ENCODE results near the gene LRRC56.

The LRRC56 gene

GRCh38 chr11:541433-541885 is 4.1 kb downstream of the LRRC56 start:
- no peak for DNase-seq

GRCh38 chr11:544817-545166 is 7.5 kb downstream of the LRRC56 start:
- DNase-seq = no peak

GRCh38 chr11:545171-545570 is 7.8 kb downstream of the LRRC56 start:
- no peak for DNase-seq

GRCh38 chr11:548700-549603 is 11.6 kb downstream of the LRRC56 start:
- DNase-seq = no peak

GRCh38 chr11:550021-550745 is 12.9 kb downstream of the LRRC56 start:
- no peak for DNase-seq

GRCh38 chr11:550746-551085 is 13.4 kb downstream of the LRRC56 start:
- DNase-seq = no peak

GRCh38 chr11:551131-551530 is 13.8 kb downstream of the LRRC56 start:
- DNase-seq = no peak

GRCh38 chr11:551596-551995 is 14.3 kb downstream of the LRRC56 start:
- no peak for DNase-seq

GRCh38 chr11:553083-553987 is 16.0 kb downstream of the LRRC56 start:
- DNase-seq = no peak

- no peak for DNase-seq
Measured at GRCh38 chr11:553988-554340, 16.6 kb downstream of the LRRC56 start.

GRCh38 chr11:554428-555226 is 17.3 kb downstream of the LRRC56 start:
- no peak for DNase-seq

- DNase-seq = no peak
Measured at GRCh38 chr11:555227-555779, 18.0 kb downstream of the LRRC56 start.

- DNase-seq = no peak
Measured at GRCh38 chr11:555780-556661, 18.7 kb downstream of the LRRC56 start.

GRCh38 chr11:556662-557256 is 19.4 kb downstream of the LRRC56 start:
- no peak for DNase-seq

GRCh38 chr11:557328-558132 is 20.2 kb downstream of the LRRC56 start:
- no peak for DNase-seq

- no peak for DNase-seq
Measured at GRCh38 chr11:558503-558902, 21.2 kb downstream of the LRRC56 start.

- no peak for DNase-seq
Measured at GRCh38 chr11:559020-559620, 21.8 kb downstream of the LRRC56 start.

- DNase-seq = no peak
Measured at GRCh38 chr11:559712-560304, 22.5 kb downstream of the LRRC56 start.
